ENCODE results near the gene LPP.

DNA sequence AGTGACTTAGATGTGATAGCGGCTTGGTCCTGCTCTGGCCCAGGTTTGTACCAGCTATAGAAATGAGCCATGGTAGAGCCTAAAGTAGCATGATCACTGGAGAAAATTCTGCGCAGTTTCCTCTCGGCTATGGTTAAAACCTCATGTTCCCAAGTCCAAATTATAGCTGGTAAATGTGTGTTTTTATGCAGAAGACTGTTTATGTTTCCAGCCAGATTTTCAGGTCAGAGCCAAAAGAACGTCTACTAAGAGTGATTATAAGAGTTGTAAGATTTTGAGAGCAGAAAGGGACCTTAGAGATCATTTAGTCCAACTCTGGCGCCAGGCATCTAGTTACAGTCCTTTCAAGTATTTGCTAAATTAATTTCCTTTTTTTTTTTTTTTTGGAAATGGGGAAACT is 333.7 kb downstream of the LPP start:
- no peak for TF ChIP-seq POLR2AphosphoS5 (IDR thresholded peaks at IDR 0.05)
- TF ChIP-seq, protein P1, sequence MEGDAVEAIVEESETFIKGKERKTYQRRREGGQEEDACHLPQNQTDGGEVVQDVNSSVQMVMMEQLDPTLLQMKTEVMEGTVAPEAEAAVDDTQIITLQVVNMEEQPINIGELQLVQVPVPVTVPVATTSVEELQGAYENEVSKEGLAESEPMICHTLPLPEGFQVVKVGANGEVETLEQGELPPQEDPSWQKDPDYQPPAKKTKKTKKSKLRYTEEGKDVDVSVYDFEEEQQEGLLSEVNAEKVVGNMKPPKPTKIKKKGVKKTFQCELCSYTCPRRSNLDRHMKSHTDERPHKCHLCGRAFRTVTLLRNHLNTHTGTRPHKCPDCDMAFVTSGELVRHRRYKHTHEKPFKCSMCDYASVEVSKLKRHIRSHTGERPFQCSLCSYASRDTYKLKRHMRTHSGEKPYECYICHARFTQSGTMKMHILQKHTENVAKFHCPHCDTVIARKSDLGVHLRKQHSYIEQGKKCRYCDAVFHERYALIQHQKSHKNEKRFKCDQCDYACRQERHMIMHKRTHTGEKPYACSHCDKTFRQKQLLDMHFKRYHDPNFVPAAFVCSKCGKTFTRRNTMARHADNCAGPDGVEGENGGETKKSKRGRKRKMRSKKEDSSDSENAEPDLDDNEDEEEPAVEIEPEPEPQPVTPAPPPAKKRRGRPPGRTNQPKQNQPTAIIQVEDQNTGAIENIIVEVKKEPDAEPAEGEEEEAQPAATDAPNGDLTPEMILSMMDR (IDR thresholded peaks at IDR 0.05) = no peak
